Muscle layer of duodenum (tissue), 2 donors: ENCODE measurements around the gene NAA16.
"Not testable (repeated sequence)": the region's sequence is repeated elsewhere in the genome, so short reads cannot be mapped to it uniquely, and the experiment has no call there.

Experiments used
- H3K27ac ChIP-seq: one replicate; pipeline ENCODE4 v1.7.0; 2013; ENCODE audit warnings: mild to moderate bottlenecking, low read length
- H3K27me3 ChIP-seq: one replicate; pipeline ENCODE4 v1.7.0; 2013; ENCODE audit warnings: low read depth, mild to moderate bottlenecking, control low read depth, low read length
- H3K36me3 ChIP-seq, 2 donors: one replicate each; pipeline ENCODE4 v1.7.0; 2013; ENCODE audit warnings: low read length in 2 of 2, control low read depth in 1 of 2, mild to moderate bottlenecking in 1 of 2; ENCODE audit not compliant: insufficient read depth in 2 of 2, control insufficient read depth in 1 of 2
- H3K4me1 ChIP-seq, 2 donors: one replicate each; pipeline ENCODE4 v1.7.0; 2013; ENCODE audit warnings: low read length in 2 of 2, mild to moderate bottlenecking in 2 of 2, control low read depth in 1 of 2, moderate library complexity in 1 of 2; ENCODE audit not compliant: insufficient read depth in 2 of 2, control insufficient read depth in 1 of 2
- H3K4me3 ChIP-seq, 2 donors: one replicate each; pipeline ENCODE4 v1.7.0; 2013; ENCODE audit warnings: low read length in 2 of 2, low read depth in 1 of 2, mild to moderate bottlenecking in 1 of 2
- H3K9me3 ChIP-seq, 2 donors: one replicate each; pipeline ENCODE4 v1.7.0; 2013; ENCODE audit warnings: low read length in 2 of 2, control low read depth in 1 of 2, mild to moderate bottlenecking in 1 of 2; ENCODE audit not compliant: control insufficient read depth in 1 of 2
- donor health status: healthy.

NAA16 gene

GRCh38 chr13:41411522-41411921, 100.5 kb downstream of the NAA16 start:
- Histone ChIP-seq H3K4me3 (no peak overlapping the region), H3K9me3 (no peaks in the 10 kb centered on the region), H3K27ac (no peak overlapping the region), H3K27me3 (no peaks in the 10 kb centered on the region), H3K36me3 (no peaks in the 10 kb centered on the region), H3K4me1 (no peaks in the 10 kb centered on the region)

GRCh38 chr13:41413872-41414271, 102.8 kb downstream of the NAA16 start:
- Histone ChIP-seq H3K9me3 (no peaks in the 10 kb centered on the region), H3K27ac (no peak overlapping the region), H3K4me1 (no peaks in the 10 kb centered on the region), H3K36me3 (no peaks in the 10 kb centered on the region), H3K27me3 (no peaks in the 10 kb centered on the region), H3K4me3 (no peak overlapping the region)

- H3K27ac ChIP-seq, result no peak overlapping the region
These were observed 105.2 kb downstream of the NAA16 start for GRCh38 chr13:41416276-41416675.

GRCh38 chr13:41418027-41418426, 107.0 kb downstream of the NAA16 start:
- H3K27ac ChIP-seq, result no peak overlapping the region
- no peaks in the 10 kb centered on the region for H3K27me3 ChIP-seq
- H3K36me3 ChIP-seq, result no peaks in the 10 kb centered on the region
- no peaks in the 10 kb centered on the region for H3K4me1 ChIP-seq
- no peaks in the 10 kb centered on the region for H3K9me3 ChIP-seq
- no peak overlapping the region for H3K4me3 ChIP-seq

More at GRCh38 chr13:41416276-41416675, 105.2 kb downstream of the NAA16 start:
- no peaks in the 10 kb centered on the region for H3K27me3 ChIP-seq
- H3K9me3 ChIP-seq, result no peaks in the 10 kb centered on the region
- H3K4me1 ChIP-seq, result no peaks in the 10 kb centered on the region
- H3K36me3 ChIP-seq, result no peaks in the 10 kb centered on the region
- no peak overlapping the region for H3K4me3 ChIP-seq

- H3K4me1 ChIP-seq, result no peaks in the 10 kb centered on the region
- no peaks in the 10 kb centered on the region for H3K27me3 ChIP-seq
- H3K27ac ChIP-seq, result no peak overlapping the region
- no peaks in the 10 kb centered on the region for H3K9me3 ChIP-seq
- no peak overlapping the region for H3K4me3 ChIP-seq
- H3K36me3 ChIP-seq, result no peaks in the 10 kb centered on the region
These were observed 107.7 kb downstream of the NAA16 start for GRCh38 chr13:41418731-41419130.

GRCh38 chr13:41419206-41419605, 108.1 kb downstream of the NAA16 start:
- Histone ChIP-seq H3K27ac (no peak overlapping the region), H3K4me1 (no peaks in the 10 kb centered on the region), H3K4me3 (no peak overlapping the region), H3K9me3 (no peaks in the 10 kb centered on the region), H3K27me3 (no peaks in the 10 kb centered on the region), H3K36me3 (no peaks in the 10 kb centered on the region)

- H3K36me3 ChIP-seq, result no peaks in the 10 kb centered on the region
- no peak overlapping the region for H3K4me3 ChIP-seq
- H3K27me3 ChIP-seq, result no peaks in the 10 kb centered on the region
- no peaks in the 10 kb centered on the region for H3K4me1 ChIP-seq
- no peak overlapping the region for H3K27ac ChIP-seq
- H3K9me3 ChIP-seq, result no peaks in the 10 kb centered on the region
These were observed 109.1 kb downstream of the NAA16 start for GRCh38 chr13:41420146-41420545.

GRCh38 chr13:41421330-41421729, 110.3 kb downstream of the NAA16 start:
- H3K27ac ChIP-seq, H3K9me3 ChIP-seq: not testable (repeated sequence)

GRCh38 chr13:41421983-41422382, 110.9 kb downstream of the NAA16 start:
- not testable (repeated sequence) for H3K9me3 ChIP-seq, H3K4me3 ChIP-seq, H3K4me1 ChIP-seq, H3K27ac ChIP-seq, H3K27me3 ChIP-seq, H3K36me3 ChIP-seq

More at GRCh38 chr13:41421330-41421729, 110.3 kb downstream of the NAA16 start:
- H3K4me1 ChIP-seq, H3K27me3 ChIP-seq, H3K4me3 ChIP-seq, H3K36me3 ChIP-seq: not testable (repeated sequence)

GRCh38 chr13:41423259-41423658, 112.2 kb downstream of the NAA16 start:
- H3K9me3 ChIP-seq, H3K4me1 ChIP-seq, H3K36me3 ChIP-seq, H3K27me3 ChIP-seq, H3K27ac ChIP-seq, H3K4me3 ChIP-seq: not testable (repeated sequence)

GRCh38 chr13:41424675-41425074, 113.6 kb downstream of the NAA16 start:
- not testable (repeated sequence) for H3K36me3 ChIP-seq, H3K4me1 ChIP-seq, H3K9me3 ChIP-seq, H3K4me3 ChIP-seq, H3K27ac ChIP-seq, H3K27me3 ChIP-seq

GRCh38 chr13:41426047-41426446, 115.0 kb downstream of the NAA16 start:
- Histone ChIP-seq H3K27ac (no peak overlapping the region), H3K9me3 (no peaks in the 10 kb centered on the region), H3K4me3 (no peak overlapping the region), H3K4me1 (peaks cover 0 to 8% of the 10 kb centered on the region in 2 donors), H3K27me3 (no peaks in the 10 kb centered on the region), H3K36me3 (no peaks in the 10 kb centered on the region)
